Fibroblast of skin of right biceps (primary cell): Measurements from ENCODE around the gene SPATA3.
A peak's percentile ranks its signal among the peaks of the same experiment; 100 is the strongest.

ENCODE experiments used
- DNase-seq: peaks from one replicate; pipeline ENCODE4 v3.0.0-alpha.2; 2013

The SPATA3 gene

GRCh38 chr2:230968921-230969658 lies 26.8 kb upstream of the SPATA3 start:
- no peak for DNase-seq

GRCh38 chr2:230969659-230970015 lies 26.3 kb upstream of the SPATA3 start:
- no peak for DNase-seq

- no peak for DNase-seq
These were observed 23.9 kb upstream of the SPATA3 start for GRCh38 chr2:230972046-230972445.

GRCh38 chr2:230974096-230974913 lies 21.6 kb upstream of the SPATA3 start:
- peak; percentile 64 for DNase-seq

GRCh38 chr2:230975927-230976326 lies 20.0 kb upstream of the SPATA3 start:
- DNase-seq: no peak

GRCh38 chr2:230976671-230977171 lies 19.2 kb upstream of the SPATA3 start:
- no peak for DNase-seq

GRCh38 chr2:230980468-230980867 lies 15.5 kb upstream of the SPATA3 start:
- DNase-seq: no peak

- DNase-seq: no peak
These were observed 14.2 kb upstream of the SPATA3 start for GRCh38 chr2:230981704-230982103.

- no peak for DNase-seq
These were observed 13.8 kb upstream of the SPATA3 start for GRCh38 chr2:230982126-230982525.

GRCh38 chr2:230982528-230982927 lies 13.4 kb upstream of the SPATA3 start:
- DNase-seq: no peak

GRCh38 chr2:230983566-230983965 lies 12.4 kb upstream of the SPATA3 start:
- DNase-seq: no peak

- DNase-seq: no peak
These were observed 11.3 kb upstream of the SPATA3 start for GRCh38 chr2:230984393-230985220.

- no peak for DNase-seq
These were observed 10.2 kb upstream of the SPATA3 start for GRCh38 chr2:230985519-230986231.

- DNase-seq: no peak
These were observed 9.3 kb upstream of the SPATA3 start for GRCh38 chr2:230986520-230987136.

- DNase-seq: peak; percentile 54
These were observed 8.5 kb upstream of the SPATA3 start for GRCh38 chr2:230987137-230988020.

- no peak for DNase-seq
These were observed 6.2 kb upstream of the SPATA3 start for GRCh38 chr2:230989731-230990130.

- DNase-seq: no peak
These were observed 5.6 kb upstream of the SPATA3 start for GRCh38 chr2:230990131-230990898.

- DNase-seq: no peak
These were observed 5.1 kb upstream of the SPATA3 start for GRCh38 chr2:230990899-230991150.

- DNase-seq: no peak
These were observed 4.3 kb upstream of the SPATA3 start for GRCh38 chr2:230991598-230991997.

- no peak for DNase-seq
These were observed 740 bp downstream of the SPATA3 start for GRCh38 chr2:230996661-230997060.

- DNase-seq: no peak
These were observed 3.0 kb downstream of the SPATA3 start for GRCh38 chr2:230998882-230999281.
